Esophagus muscularis mucosa (tissue), 4 donors: ENCODE data around the gene SPON2. TPM values are rescaled to one million over a fixed set of nuclear protein-coding genes. Genes with fewer than 3 reads are reported as not detected.

Source experiments
- DNase-seq: peaks from one replicate; pipeline ENCODE4 v3.0.0-alpha.2; 2017; ENCODE audit errors: extremely low spot score
- H3K27ac ChIP-seq, 4 donors: fragments of 200-600 bp; sonication (generic); replicated peaks in 1 of 4; 1 replicate in 3 of 4; 2 replicates in 1 of 4; pipeline ENCODE4 v1.5.1; 2016 to 2019; ENCODE audit warnings: mild to moderate bottlenecking in 1 of 4
- H3K27me3 ChIP-seq, 4 donors: fragments of 200-600 bp; sonication (generic); one replicate each; pipeline versions ENCODE4 v1.5.1 to v1.6.0; 2016 to 2019
- H3K36me3 ChIP-seq, 4 donors: fragments of 200-600 bp; sonication (generic); one replicate each; pipeline ENCODE4 v1.5.1; 2016 to 2019
- H3K4me1 ChIP-seq, 4 donors: fragments of 200-600 bp; sonication (generic); one replicate each; pipeline ENCODE4 v1.5.1; 2016 to 2019
- H3K4me3 ChIP-seq, 4 donors: fragments of 200-600 bp; sonication (generic); 1 replicate in 2 of 4; 2 replicates in 2 of 4; pipeline ENCODE4 v1.5.1; 2016 to 2019; ENCODE audit warnings: mild to moderate bottlenecking in 4 of 4, moderate library complexity in 1 of 4
- H3K9me3 ChIP-seq, 4 donors: fragments of 200-600 bp; sonication (generic); 1 replicate in 3 of 4; 2 replicates in 1 of 4; pipeline ENCODE4 v1.5.1; 2016 to 2019
- EP300 ChIP-seq: sonication (generic); formaldehyde crosslinking; IDR thresholded peaks from one replicate; pipeline ENCODE4 v1.6.1; 2017; ENCODE audit warnings: antibody characterized with exemption
- POLR2A ChIP-seq: fragments of 450-650 bp; IDR thresholded peaks from one replicate; pipeline ENCODE4 v1.6.1; 2017; ENCODE audit warnings: antibody characterized with exemption, moderate library complexity, mild to moderate bottlenecking, low read depth
- POLR2AphosphoS5 ChIP-seq, 2 donors: sonication (generic); formaldehyde crosslinking; IDR thresholded peaks; one replicate each; pipeline ENCODE4 v1.6.1; 2017; ENCODE audit warnings: antibody characterized with exemption in 2 of 2
- WGBS: methylation state at CpG from one replicate; pipeline ENCODE4 v1.1.5; 2018; 5-methylcytosine and 5-hydroxymethylcytosine counted together
- intact Hi-C: fragments of 100-400 bp; cut with DNase I; formaldehyde crosslinking; loops from one replicate; pipeline ENCODE4 v1.15.1; 2023
- total RNA-seq, 4 donors: library from RNA; depleted of rRNA; stranded (reverse); fragments of >200 nt; gene quantifications; one replicate each; pipeline versions ENCODE4 v1.1.0 to v1.2.1, GENCODE V29; 2016
- TF ChIP-seq, protein P1 (sequence below), 3 experiments: fragments of 200-600 bp in 2 of 3; fragments of 450-650 bp in 1 of 3; sonication (generic) in 2 of 3; IDR thresholded peaks; one replicate each; pipeline ENCODE4 v1.5.1; 2017 to 2019; ENCODE audit warnings: antibody characterized with exemption in 3 of 3, mild to moderate bottlenecking in 2 of 3, moderate library complexity in 1 of 3

SPON2 gene
- total RNA-seq, 4 donors from 2014 or later = 21.3 to 72.9 (median 58.3) TPM

- no peak for DNase-seq
- intact Hi-C loops = no loop called here
- no peaks in the 10 kb centered on the region for H3K9me3 ChIP-seq
- WGBS = 95% methylated on average over 9 of the region's 13 CpGs
- TF ChIP-seq, protein P1, sequence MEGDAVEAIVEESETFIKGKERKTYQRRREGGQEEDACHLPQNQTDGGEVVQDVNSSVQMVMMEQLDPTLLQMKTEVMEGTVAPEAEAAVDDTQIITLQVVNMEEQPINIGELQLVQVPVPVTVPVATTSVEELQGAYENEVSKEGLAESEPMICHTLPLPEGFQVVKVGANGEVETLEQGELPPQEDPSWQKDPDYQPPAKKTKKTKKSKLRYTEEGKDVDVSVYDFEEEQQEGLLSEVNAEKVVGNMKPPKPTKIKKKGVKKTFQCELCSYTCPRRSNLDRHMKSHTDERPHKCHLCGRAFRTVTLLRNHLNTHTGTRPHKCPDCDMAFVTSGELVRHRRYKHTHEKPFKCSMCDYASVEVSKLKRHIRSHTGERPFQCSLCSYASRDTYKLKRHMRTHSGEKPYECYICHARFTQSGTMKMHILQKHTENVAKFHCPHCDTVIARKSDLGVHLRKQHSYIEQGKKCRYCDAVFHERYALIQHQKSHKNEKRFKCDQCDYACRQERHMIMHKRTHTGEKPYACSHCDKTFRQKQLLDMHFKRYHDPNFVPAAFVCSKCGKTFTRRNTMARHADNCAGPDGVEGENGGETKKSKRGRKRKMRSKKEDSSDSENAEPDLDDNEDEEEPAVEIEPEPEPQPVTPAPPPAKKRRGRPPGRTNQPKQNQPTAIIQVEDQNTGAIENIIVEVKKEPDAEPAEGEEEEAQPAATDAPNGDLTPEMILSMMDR (IDR thresholded peaks at IDR 0.05) = no peak
- TF ChIP-seq POLR2A (no peak), EP300 (no peak), POLR2AphosphoS5 (IDR thresholded peaks at IDR 0.05) (no peak)
- H3K27me3 ChIP-seq = no peaks in the 10 kb centered on the region
- peaks cover 32 to 66% (median 62%) of the 10 kb centered on the region in 4 donors for H3K4me1 ChIP-seq
- H3K4me3 ChIP-seq = no peak overlapping the region
- H3K36me3 ChIP-seq = no peaks in the 10 kb centered on the region
- H3K27ac ChIP-seq = peak overlapping the region; percentile 70 to 80 (median 78)
Observed at GRCh38 chr4:1203026-1203616, 30.7 kb upstream of the SPON2 start.

DNA sequence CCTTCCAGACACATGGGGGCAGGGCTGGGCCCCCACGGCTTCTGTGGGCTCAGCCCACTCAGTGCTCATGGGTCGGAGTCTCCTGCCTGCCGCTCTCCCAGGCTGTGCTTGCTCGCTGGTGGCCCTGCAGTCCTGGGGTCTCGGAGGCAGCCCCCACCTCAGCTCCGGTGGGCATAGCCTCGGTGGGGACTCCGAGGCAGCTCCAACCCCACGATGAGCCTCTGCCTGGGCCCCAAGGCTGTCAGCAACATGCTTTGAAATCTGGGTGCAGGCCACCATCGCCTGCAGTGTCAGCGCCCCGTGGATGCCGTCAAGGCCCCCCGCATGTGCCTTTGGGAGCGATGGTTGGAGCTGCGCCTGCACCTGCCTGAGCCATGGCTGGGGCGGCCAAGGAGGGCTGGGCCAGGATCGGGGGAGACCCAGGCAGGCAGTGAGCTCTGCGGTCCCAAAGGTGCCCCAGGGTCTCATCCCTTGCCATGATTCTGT lies 30.2 kb upstream of the SPON2 start:
- no peaks in the 10 kb centered on the region for H3K27me3 ChIP-seq
- H3K27ac ChIP-seq = peak overlapping the region; percentile 70 to 80 (median 78)
- no peaks in the 10 kb centered on the region for H3K9me3 ChIP-seq
- H3K4me3 ChIP-seq = no peak overlapping the region
- WGBS = 100% methylated on average over 3 of the region's 19 CpGs
- H3K36me3 ChIP-seq = no peaks in the 10 kb centered on the region
- intact Hi-C loops = no loop called here
- no peak for DNase-seq
- no peak for TF ChIP-seq POLR2AphosphoS5 (IDR thresholded peaks at IDR 0.05)
- TF ChIP-seq EP300 = no peak
- no peak for TF ChIP-seq POLR2A
- TF ChIP-seq, protein P1 (IDR thresholded peaks at IDR 0.05) = no peak
- H3K4me1 ChIP-seq = peaks cover 26 to 61% (median 56%) of the 10 kb centered on the region in 4 donors

DNA sequence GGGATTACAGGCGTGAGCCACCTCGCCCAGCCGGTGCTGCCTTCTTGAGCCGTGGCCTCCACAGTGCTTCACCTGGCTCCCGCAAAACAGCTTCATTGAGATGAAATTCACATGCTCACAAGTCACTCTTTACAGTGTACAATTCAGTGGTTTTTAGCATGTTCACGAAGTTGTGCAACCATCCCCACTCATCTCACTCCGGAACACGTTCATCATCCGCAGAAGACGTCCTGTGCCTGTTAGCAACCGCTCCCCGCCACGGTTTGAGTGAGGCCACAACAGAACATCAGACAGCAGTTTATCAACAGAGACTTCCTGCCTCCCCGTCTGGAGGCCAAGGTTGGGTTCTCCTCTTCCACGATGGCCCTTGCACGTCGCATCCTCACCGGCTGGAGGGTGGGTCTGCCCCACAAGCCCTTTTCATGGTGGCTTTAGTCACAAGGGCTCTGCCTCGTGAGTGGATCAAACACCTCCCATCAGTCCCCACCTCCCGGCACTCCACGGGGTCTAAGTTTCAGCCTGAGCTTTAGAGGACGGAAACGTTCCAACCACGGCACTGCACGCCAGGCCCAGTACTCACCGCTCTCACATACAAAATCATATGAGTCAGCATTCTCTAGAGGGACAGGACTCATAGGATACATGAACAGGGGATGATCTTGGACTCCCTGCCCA lies 29.6 kb upstream of the SPON2 start:
- H3K36me3 ChIP-seq = no peaks in the 10 kb centered on the region
- 84% methylated on average over 26 of the region's 26 CpGs for WGBS
- peaks cover 26 to 55% (median 50%) of the 10 kb centered on the region in 4 donors for H3K4me1 ChIP-seq
- TF ChIP-seq POLR2A (no peak), POLR2AphosphoS5 (IDR thresholded peaks at IDR 0.05) (peak; percentile 74 to 76), EP300 (peak; percentile 50)
- TF ChIP-seq, protein P1 (IDR thresholded peaks at IDR 0.05) = no peak
- H3K9me3 ChIP-seq = no peaks in the 10 kb centered on the region
- intact Hi-C loops = no loop called here
- DNase-seq = peak; percentile 97
- peak overlapping the region; percentile 40 to 48 (median 42) for H3K4me3 ChIP-seq
- H3K27ac ChIP-seq = peak overlapping the region; percentile 70 to 80 (median 78)
- no peaks in the 10 kb centered on the region for H3K27me3 ChIP-seq

DNA sequence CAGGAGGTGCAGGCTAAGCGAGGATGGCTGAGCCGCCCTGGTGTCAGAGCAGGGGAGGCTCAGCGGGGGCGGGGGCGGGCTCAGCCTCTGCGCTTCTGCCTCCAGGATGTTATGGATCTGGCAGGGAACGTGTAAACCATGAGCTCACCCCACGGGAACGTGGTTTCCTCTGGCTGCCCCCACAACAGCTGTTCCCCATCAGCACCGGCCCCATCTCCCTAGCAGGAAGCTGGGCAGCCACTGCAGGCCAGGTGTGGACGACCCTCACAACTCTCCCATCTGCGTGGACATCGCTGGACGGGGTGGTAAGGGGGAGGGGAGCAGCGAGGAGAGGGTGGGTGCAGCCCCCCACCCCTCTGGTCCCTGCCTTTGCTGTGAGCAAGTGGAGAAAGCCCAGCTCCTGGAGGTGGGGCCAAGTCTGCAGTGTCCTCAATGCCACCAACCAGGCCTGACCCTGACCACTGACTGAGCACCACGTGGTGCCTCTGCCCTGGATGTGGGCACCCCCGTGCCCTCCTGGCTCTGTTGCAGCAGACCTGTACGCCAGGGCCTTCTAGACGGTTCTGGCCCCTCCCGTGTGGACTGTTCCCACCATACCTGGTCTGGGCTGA lies 28.1 kb upstream of the SPON2 start:
- Histone ChIP-seq H3K27me3 (no peaks in the 10 kb centered on the region), H3K9me3 (no peaks in the 10 kb centered on the region), H3K4me1 (peaks cover 26 to 50% (median 47%) of the 10 kb centered on the region in 4 donors), H3K27ac (peak overlapping the region; percentile 70 to 80 (median 78)), H3K36me3 (no peaks in the 10 kb centered on the region), H3K4me3 (peak overlapping the region; percentile 40 to 48 (median 42))
- intact Hi-C loops = no loop called here
- 13% methylated on average over 11 of the region's 20 CpGs for WGBS
- peak; percentile 95 for DNase-seq
- TF ChIP-seq POLR2A (no peak), POLR2AphosphoS5 (IDR thresholded peaks at IDR 0.05) (peak; percentile 79 to 80)
